ENCODE measurements around the gene C5orf63.
"Not testable (repeated sequence)": the region's sequence is repeated elsewhere in the genome, so short reads cannot be mapped to it uniquely, and the experiment has no call there.

Gene C5orf63

DNA sequence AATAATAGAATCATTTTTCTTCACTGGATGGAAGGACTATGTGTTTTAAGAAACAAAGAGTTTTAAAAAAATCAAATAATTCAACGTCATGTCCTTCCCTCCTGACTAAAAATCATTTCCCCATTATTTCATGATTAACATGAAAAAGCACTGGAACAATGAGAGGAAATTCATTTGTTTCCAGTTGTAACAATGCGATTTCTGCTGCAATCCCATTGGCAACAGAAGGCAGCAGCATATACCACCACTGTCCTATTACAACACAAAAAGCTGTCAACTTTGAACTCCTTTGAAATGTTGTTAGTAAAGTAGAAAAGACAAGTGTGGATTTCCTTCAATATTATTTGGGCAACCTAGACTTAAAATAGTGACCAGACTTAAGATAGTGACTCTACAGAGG, 3.1 kb downstream of the C5orf63 start:
- no peak for DNase-seq

GRCh38 chr5:127068493-127069214, 4.6 kb downstream of the C5orf63 start:
- no peak for DNase-seq

DNA sequence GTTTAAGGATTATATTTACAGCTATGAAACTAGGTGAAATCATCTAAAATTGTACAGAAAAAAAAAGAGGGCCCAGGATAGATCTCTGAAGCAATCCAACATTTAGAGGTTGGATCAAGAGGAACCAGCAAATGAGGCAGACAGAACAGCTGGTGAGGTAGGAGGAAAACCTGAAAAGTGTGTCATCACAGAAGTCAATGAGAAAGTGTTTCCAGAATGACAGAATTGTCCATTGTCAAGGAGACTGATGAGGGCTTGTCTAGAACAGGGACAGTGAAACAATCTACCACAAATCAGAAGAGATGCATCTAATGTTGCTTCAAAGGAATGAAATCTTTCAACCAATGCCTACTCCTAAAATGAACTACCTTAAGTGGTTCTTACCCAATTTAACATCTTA, 6.6 kb downstream of the C5orf63 start:
- DNase-seq = no peak

DNA sequence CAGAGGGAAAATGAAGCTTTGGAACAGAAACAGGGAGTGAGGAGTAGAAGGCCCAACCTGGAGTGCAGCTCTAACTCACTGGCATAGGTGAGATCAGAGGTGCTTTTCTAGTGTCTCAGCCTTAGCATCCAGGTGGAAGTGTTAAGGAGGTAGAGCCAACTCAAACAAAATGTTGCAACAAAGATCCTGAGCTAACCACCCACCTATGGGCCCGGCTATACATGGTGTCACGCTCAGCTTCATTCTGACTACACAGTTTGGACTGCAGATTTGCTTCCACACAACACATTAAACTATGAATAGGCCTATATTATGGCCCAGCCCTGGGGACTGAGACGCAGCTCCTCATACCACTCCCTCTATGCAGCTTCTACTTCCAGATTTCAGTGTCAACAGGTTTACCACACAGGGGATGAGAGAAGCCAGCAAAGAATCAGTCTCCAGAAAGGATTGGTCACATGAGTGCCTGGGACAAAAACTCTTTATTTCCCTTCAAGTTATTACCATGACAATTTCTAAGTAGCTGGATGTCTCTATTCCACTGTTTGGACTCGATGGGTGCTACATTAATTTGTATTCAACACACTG, 9.0 kb downstream of the C5orf63 start:
- no peak for DNase-seq

- DNase-seq = no peak
Observed at GRCh38 chr5:127063257-127063913, 9.9 kb downstream of the C5orf63 start.

- no peak for DNase-seq
Observed at GRCh38 chr5:127061956-127062355, 11.3 kb downstream of the C5orf63 start.

DNA sequence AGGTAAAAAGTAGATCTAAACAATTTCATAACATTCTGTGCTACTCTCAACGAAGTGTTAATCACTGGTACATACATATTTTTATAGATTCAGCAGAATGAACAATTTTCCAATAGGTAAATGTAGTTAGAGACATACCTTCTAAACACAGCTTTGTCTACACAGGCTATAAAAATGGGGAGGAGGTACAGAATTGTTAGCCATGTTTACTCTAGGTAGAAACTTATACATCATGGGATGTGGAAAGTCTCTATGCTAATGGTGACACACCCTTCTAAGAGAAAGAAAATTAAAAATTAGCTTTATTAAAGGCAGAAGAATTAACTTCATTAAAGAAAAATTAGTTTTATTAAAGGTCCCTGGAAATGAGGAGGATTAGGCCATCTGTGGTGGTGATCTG, 11.8 kb downstream of the C5orf63 start:
- DNase-seq = no peak

DNA sequence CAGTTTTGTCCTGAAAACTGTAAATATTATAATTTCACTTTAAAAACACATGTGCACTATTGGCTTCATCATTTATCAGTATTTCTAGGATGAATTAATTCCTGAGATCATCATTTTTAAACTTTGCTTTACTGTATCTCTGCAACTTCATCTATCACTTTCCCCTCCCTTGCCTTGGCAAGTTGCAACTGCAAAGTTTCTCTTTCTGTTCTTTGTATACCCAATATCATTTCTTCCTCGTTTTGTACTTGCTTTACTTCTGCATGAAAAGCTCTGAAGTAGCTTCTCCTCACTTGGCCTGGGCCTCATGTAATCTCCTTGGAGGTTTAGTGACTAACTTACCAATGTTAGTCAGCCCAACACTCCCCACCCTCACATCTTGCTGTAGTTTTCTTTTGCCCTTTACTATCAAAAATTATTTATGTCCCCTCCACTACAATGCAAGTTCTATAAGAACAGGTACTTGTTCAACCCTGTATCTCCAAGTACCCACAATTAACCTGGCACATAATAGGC, 12.8 kb downstream of the C5orf63 start:
- no peak for DNase-seq

- no peak for DNase-seq
Observed at GRCh38 chr5:127056896-127057295, 16.4 kb downstream of the C5orf63 start.

- DNase-seq = no peak
Observed at GRCh38 chr5:127055880-127056653, 17.2 kb downstream of the C5orf63 start.

DNA sequence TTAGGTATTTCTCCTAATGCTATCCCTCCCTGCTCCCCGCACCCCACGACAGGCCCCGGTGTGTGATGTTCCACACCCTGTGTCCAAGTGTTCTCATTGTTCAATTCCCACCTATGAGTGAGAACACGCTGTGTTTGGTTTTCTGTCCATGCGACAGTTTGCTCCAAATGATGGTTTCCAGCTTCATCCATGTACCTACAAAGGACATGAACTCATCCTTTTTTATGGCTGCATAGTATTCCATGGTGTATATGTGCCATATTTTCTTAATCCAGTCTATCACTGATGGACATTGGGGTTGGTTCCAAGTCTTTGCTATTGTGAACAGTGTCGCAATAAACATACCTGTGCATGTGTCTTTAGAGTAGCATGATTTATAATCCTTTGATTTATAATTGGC, 19.8 kb downstream of the C5orf63 start:
- DNase-seq = not testable (repeated sequence)

DNA sequence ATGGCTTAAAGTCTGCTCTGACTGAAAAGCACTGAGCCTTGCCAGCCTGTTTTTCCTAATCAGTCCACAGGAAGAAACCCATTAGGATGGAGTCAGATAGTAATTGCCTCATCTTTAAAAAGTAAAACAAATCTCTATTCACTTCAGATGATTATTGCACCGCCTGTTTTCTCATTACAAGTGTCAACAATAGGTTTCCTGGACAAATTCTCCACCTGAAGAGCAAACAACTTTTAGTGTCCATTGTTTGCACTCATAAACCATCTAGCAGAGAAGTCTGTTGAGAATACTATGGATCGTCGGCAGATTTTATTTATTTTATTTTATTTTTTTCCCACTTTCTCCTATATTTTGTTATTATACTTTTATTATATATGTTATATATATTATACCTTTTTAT, 20.3 kb downstream of the C5orf63 start:
- DNase-seq = no peak

- DNase-seq = no peak
Observed at GRCh38 chr5:127051591-127051990, 21.7 kb downstream of the C5orf63 start.

DNA sequence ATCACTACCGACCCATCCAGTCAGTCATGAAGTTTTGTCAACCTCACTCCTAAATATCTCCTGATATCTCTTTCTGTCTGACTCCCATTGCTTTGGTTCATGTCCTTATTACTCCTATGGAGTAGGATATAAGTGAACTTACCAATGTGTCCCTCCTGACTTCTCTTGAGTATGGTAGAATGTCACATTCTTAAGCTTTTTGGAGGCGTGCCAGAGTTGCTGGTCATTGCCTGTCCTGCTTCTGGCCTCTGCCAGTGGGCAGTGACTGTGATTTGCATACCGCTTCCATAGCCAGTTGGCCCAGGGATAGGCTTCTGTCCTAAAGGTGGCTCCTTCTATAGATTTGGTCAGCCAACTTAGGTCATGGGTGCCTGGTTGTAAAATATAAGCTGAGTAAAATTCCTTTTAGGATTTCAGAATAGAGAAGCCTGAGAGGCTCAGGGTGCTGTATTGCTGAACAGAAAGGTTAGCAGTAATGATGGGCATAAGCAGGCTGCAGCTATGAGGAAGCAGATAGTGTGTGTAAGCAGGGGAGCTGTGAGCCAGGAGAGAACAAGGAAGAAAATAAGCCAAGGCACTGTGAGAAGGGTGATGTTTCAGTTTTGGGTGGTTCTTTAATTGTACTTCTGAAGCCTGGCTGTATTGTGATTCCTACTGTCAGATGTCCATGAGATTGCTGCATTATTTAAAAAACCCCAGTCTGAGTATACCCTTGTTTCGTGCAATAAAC, 26.8 kb downstream of the C5orf63 start:
- no peak for DNase-seq

GRCh38 chr5:127042593-127042992, 30.7 kb downstream of the C5orf63 start:
- DNase-seq = no peak

- DNase-seq = no peak
Observed at GRCh38 chr5:127041571-127041970, 31.7 kb downstream of the C5orf63 start.

DNA sequence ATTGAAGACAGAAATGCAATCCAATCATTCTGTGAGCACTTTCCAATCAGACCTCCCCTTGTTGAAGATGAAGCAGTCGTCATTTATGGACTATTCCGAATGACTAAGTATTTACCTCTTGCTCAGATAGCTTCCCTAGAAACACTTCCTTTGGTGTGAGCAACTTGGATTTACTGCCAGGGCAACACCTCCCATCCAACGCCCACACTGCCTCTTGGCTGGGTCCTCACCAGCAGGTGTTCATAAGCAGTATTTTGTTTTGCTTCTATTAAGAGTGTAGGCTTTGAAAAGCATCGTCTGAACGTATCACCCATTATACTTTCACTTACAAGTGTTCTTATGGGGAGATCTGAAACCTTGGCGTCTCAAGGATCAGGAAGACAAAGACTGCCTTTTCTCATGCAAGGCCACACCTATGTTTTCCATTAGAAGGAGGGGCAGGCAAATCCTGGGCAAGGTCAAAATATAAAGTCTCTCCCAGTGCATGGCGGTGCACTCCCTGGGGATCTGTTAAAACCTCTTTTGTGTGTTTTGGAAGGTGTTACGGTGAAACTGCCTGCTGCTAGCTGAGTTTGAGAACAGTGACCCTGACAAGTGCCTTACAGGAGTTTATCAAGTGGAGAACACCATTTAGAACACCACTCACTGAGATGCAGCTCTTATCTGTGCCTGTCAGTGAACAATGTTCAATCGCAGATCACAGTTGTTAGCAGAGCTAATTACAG, 32.3 kb downstream of the C5orf63 start:
- no peak for DNase-seq

- no peak for DNase-seq
Observed at GRCh38 chr5:127038550-127038949, 34.8 kb downstream of the C5orf63 start.

DNA sequence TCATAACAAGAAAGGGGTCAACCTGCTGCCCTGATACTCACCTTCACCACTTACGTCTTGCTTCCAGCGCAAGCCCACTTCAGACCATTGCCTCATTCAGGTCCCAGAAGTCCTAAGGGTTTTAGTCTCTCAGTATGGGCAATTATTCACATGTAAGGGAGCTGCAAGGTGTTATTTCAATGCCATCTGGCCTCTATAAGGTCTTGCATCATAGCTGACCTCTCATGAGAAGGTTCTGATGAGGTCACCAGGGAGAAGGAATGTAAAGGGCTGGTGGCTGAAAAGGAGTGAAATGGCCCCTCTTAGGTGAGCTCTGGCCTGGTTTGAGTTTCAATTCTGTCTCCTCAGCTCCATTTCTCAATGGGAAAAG, 41.5 kb downstream of the C5orf63 start:
- DNase-seq = no peak

DNA sequence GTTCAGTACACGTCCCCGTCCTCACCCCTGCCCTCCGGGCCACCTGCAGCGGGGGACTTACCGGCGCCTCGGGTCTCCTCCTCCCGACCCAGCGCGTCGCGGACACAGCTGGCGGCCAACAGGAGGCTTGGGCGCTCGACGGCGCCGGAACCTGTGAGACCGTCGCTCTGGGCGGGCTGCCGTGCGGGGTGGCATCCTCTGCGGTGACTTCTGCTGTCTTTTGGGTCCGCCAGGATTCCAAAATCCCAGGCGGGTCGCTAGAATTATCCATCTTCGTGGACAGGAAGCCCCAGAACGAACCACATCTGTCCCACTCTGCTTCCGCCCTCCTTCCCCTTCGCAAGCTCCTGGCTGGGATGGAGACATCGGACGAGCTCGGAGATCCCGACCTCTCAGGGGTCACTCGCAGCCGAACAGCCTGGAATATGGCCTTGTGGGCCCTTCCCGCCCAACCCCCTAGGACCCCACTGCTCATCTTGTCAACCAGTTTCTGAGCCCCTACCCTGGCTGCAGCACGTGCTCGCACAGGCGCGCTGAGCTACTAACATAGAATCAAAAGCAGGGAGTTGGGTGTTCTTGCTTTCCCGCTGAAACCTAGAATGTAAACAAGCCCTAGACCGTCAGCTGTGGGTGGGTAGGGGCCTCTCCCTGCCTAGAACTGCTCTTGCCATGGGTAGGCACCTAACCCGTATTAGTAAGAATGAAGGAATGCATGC, 42.0 kb downstream of the C5orf63 start:
- no peak for DNase-seq
